ENCODE measurements around the gene MIA. TPM values are rescaled to one million over a fixed set of nuclear protein-coding genes. Genes with fewer than 3 reads are reported as not detected.
"Not testable (repeated sequence)": the region's sequence is repeated elsewhere in the genome, so short reads cannot be mapped to it uniquely, and the experiment has no call there.

Gene MIA
- total RNA-seq, 1 experiment from 2014 or later: not detected

- not testable (repeated sequence) for H3K27me3 Mint-ChIP-seq (ENCODE audit: low read depth)
Observed at GRCh38 chr19:40826312-40826698, 51.0 kb downstream of the MIA start.

GRCh38 chr19:40826699-40827385 is 51.5 kb downstream of the MIA start:
- H2BK20ac ChIP-seq (ENCODE audit: low read depth, low read length, poor library complexity, severe bottlenecking); H3K4me2 ChIP-seq (ENCODE audit: insufficient read depth, insufficient read length, low read length); H3K56ac ChIP-seq (ENCODE audit: insufficient read length, low read depth, low read length); H3K9me3 ChIP-seq (ENCODE audit: control insufficient read depth, low read depth, low read length); H3K27me3 ChIP-seq (ENCODE audit: insufficient read depth, low read length); H4K5ac ChIP-seq (ENCODE audit: insufficient read length, low read depth, low read length); H2AK5ac ChIP-seq (ENCODE audit: insufficient read length, low read length); H3K79me2 ChIP-seq (ENCODE audit: insufficient read depth, low read length); H3K79me1 ChIP-seq (ENCODE audit: insufficient read depth, low read depth, low read length, poor library complexity, severe bottlenecking); H3K14ac ChIP-seq (ENCODE audit: insufficient read depth, low read length); H3K27ac ChIP-seq (ENCODE audit: insufficient read length, low read depth, low read length); H4K91ac ChIP-seq (ENCODE audit: insufficient read length, low read depth, low read length); H4K20me1 ChIP-seq (ENCODE audit: control insufficient read depth, insufficient read depth, insufficient read length); H3K4me3 Mint-ChIP-seq; H2BK5ac ChIP-seq (ENCODE audit: insufficient read length, low read length); H3K4me1 ChIP-seq (ENCODE audit: insufficient read depth, low read length); H2BK120ac ChIP-seq (ENCODE audit: low read depth, low read length, poor library complexity, severe bottlenecking); H4K8ac ChIP-seq (replicated peaks; ENCODE audit: insufficient read length, low read depth, low read length); H3K23ac ChIP-seq (ENCODE audit: insufficient read length, low read depth, low read length); H3K27ac Mint-ChIP-seq; H3K4ac ChIP-seq (ENCODE audit: low read depth, low read length); H2BK12ac ChIP-seq (ENCODE audit: insufficient read length, low read depth, low read length); H3K36me3 Mint-ChIP-seq (ENCODE audit: insufficient read depth in 1 of 3, low read depth in 3 of 3); H3K18ac ChIP-seq (ENCODE audit: insufficient read length, low read depth, low read length); H2AFZ ChIP-seq (ENCODE audit: low read length); H3K9me3 Mint-ChIP-seq; H3K9ac ChIP-seq (ENCODE audit: extremely low read depth, insufficient read length, low read length); H3K27me3 Mint-ChIP-seq (ENCODE audit: low read depth); H3T11ph ChIP-seq (ENCODE audit: low read length); H2BK15ac ChIP-seq (ENCODE audit: low read depth, low read length); H3K23me2 ChIP-seq (ENCODE audit: insufficient read length, low read depth, low read length, poor library complexity, severe bottlenecking): not testable (repeated sequence)
- H3K4me1 Mint-ChIP-seq: peaks cover 14 to 15% of the 10 kb centered on the region in 2 experiments
- no CpG with 5 or more reads among the region's 29 CpGs for WGBS (ENCODE audit: extremely low coverage, insufficient read length, low lambda C conversion rate)
- peak; percentile 25 for DNase-seq

More at GRCh38 chr19:40826312-40826698, 51.0 kb downstream of the MIA start:
- H3T11ph ChIP-seq (ENCODE audit: low read length); H3K9me3 ChIP-seq (ENCODE audit: control insufficient read depth, low read depth, low read length); H3K27ac ChIP-seq (ENCODE audit: insufficient read length, low read depth, low read length); H2BK12ac ChIP-seq (ENCODE audit: insufficient read length, low read depth, low read length); H3K23ac ChIP-seq (ENCODE audit: insufficient read length, low read depth, low read length); H3K4me2 ChIP-seq (ENCODE audit: insufficient read depth, insufficient read length, low read length); H4K20me1 ChIP-seq (ENCODE audit: control insufficient read depth, insufficient read depth, insufficient read length); H3K18ac ChIP-seq (ENCODE audit: insufficient read length, low read depth, low read length); H3K79me1 ChIP-seq (ENCODE audit: insufficient read depth, low read depth, low read length, poor library complexity, severe bottlenecking); DNase-seq; H3K56ac ChIP-seq (ENCODE audit: insufficient read length, low read depth, low read length); H2BK15ac ChIP-seq (ENCODE audit: low read depth, low read length); H2BK120ac ChIP-seq (ENCODE audit: low read depth, low read length, poor library complexity, severe bottlenecking); H3K4ac ChIP-seq (ENCODE audit: low read depth, low read length); H2AFZ ChIP-seq (ENCODE audit: low read length); H2BK20ac ChIP-seq (ENCODE audit: low read depth, low read length, poor library complexity, severe bottlenecking); H3K4me3 Mint-ChIP-seq; H3K27me3 ChIP-seq (ENCODE audit: insufficient read depth, low read length); H3K36me3 Mint-ChIP-seq (ENCODE audit: insufficient read depth in 1 of 3, low read depth in 3 of 3); H3K9ac ChIP-seq (ENCODE audit: extremely low read depth, insufficient read length, low read length); H4K5ac ChIP-seq (ENCODE audit: insufficient read length, low read depth, low read length); H3K79me2 ChIP-seq (ENCODE audit: insufficient read depth, low read length); H3K9me3 Mint-ChIP-seq; H2AK5ac ChIP-seq (ENCODE audit: insufficient read length, low read length); H4K91ac ChIP-seq (ENCODE audit: insufficient read length, low read depth, low read length); H3K27ac Mint-ChIP-seq; H3K23me2 ChIP-seq (ENCODE audit: insufficient read length, low read depth, low read length, poor library complexity, severe bottlenecking); H3K4me1 ChIP-seq (ENCODE audit: insufficient read depth, low read length); H4K8ac ChIP-seq (replicated peaks; ENCODE audit: insufficient read length, low read depth, low read length); H3K14ac ChIP-seq (ENCODE audit: insufficient read depth, low read length); H2BK5ac ChIP-seq (ENCODE audit: insufficient read length, low read length): not testable (repeated sequence)
- no CpG with 5 or more reads among the region's 14 CpGs for WGBS (ENCODE audit: extremely low coverage, insufficient read length, low lambda C conversion rate)
- peaks cover 14 to 15% of the 10 kb centered on the region in 2 experiments for H3K4me1 Mint-ChIP-seq
